ENCODE data around the gene POLRMT.
"Not testable (repeated sequence)": the region's sequence is repeated elsewhere in the genome, so short reads cannot be mapped to it uniquely, and the experiment has no call there.

POLRMT gene

DNA sequence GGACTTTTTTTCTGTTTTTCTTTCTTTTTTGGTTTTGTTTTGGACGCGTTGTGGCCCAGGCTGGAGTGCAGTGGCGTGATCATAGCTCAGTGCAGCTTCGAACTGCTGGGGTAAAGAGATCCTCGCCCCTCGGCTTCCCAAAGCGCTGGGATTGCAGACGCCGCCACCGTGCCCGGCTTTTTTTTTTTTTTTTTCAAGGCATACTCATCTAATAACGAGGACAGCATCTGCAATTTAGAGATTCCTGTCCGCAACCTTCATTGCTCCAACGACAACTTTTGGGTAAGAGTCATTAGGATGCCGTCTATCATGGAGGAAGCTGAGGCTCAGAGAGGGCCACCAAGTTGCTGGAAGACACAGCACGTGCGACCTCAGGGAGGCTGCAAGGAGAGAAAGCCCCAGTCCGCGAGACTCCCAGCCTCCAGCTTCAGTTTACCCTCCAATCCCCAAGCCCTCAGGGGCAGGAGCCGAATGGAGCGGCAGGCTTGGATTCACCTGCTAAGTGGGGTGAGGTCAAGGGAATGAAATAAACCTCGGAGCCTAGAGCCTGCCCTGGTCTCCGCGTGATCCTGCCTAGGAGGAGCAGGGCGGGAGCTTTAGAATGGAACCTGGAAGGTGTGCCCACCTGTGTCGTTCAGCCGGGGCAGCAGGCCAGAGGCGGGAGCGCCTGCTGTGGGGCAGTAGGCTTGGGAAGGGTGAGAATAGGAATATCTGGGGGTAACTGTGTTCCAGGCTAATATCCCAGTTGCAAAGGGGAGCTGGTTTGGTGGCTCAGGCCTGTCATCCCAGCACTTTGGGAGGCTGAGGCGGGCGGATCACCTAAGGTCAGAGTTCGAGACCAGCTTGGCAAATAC lies 676 bp upstream of the POLRMT start:
- WGBS (ENCODE audit: insufficient coverage): 38% methylated on average over 20 of the region's 32 CpGs
- POLR2A ChIA-PET: no interaction called here

DNA sequence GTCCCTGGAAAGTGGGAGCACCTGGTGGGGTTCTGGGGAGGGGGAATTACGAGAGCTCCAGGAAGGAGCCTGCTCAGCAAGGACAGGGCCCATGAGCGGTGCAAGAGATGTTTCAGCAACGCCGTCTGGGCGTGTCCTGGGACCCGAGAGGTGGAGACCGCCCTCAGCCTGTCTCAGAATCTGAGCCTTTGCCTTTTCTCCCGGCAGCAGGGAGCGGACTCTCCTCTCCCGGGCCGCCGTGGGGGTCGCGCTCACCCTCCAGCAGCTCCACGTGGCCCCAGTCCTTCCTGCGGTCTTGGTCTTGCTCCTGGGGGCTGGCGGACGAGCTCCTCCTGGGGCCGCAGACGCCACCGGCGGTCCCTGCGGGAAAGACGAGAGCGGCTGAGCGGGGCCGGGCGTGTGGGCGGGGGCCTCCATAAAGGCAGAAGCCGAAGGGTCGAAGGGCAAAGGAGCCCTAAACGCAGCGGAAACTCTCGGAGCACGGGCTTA lies 714 bp downstream of the POLRMT start:
- 3% methylated on average over 29 of the region's 35 CpGs for WGBS (ENCODE audit: insufficient coverage)
- H3K4me3 ChIP-seq (ENCODE audit: control insufficient read depth in 1 of 7, extremely low read depth in 1 of 7, insufficient read depth in 4 of 7, low read depth in 2 of 7, low read length in 6 of 7): peak overlapping the region; percentile 71 to 92 (median 84)
- H3K36me3 ChIP-seq (ENCODE audit: control insufficient read depth in 4 of 4, insufficient read depth in 4 of 4, low read length in 3 of 4): peaks cover 3 to 20% (median 12%) of the 10 kb centered on the region in 4 experiments
- H3K27me3 ChIP-seq (replicated peaks in 2 of 5; ENCODE audit: control insufficient read depth in 4 of 5, insufficient read depth in 5 of 5, low read length in 4 of 5): peaks cover 0 to 6% (median 2%) of the 10 kb centered on the region in 5 experiments
- no peaks in the 10 kb centered on the region for H3K9me3 ChIP-seq (ENCODE audit: control extremely low read depth in 1 of 5, control insufficient read depth in 4 of 5, insufficient read depth in 2 of 5, low read depth in 1 of 5, low read length in 4 of 5)
- peak overlapping the region in 1 of 2 experiments; percentile 79 for H3K27ac ChIP-seq (ENCODE audit: insufficient read depth in 1 of 2, low read depth in 1 of 2, low read length in 2 of 2, poor library complexity in 1 of 2, severe bottlenecking in 2 of 2)
- POLR2A ChIA-PET: no interaction called here
- DNase-seq: peak in 2 of 3 donors; percentile 33 to 35
- peaks cover 0 to 22% (median 21%) of the 10 kb centered on the region in 4 experiments for H3K4me1 ChIP-seq (ENCODE audit: control extremely low read depth in 1 of 4, control insufficient read depth in 4 of 4, insufficient read depth in 4 of 4, low read length in 3 of 4)
- CTCF ChIA-PET: no interaction called here

More for the DNA sequence above, 676 bp upstream of the POLRMT start:
- peak overlapping the region; percentile 50 to 92 (median 84) for H3K4me3 ChIP-seq (ENCODE audit: control insufficient read depth in 1 of 7, extremely low read depth in 1 of 7, insufficient read depth in 4 of 7, low read depth in 2 of 7, low read length in 6 of 7)
- H3K4me1 ChIP-seq (ENCODE audit: control extremely low read depth in 1 of 4, control insufficient read depth in 4 of 4, insufficient read depth in 4 of 4, low read length in 3 of 4): peaks cover 0 to 28% (median 25%) of the 10 kb centered on the region in 4 experiments
- peaks cover 0 to 11% (median 6%) of the 10 kb centered on the region in 4 experiments for H3K36me3 ChIP-seq (ENCODE audit: control insufficient read depth in 4 of 4, insufficient read depth in 4 of 4, low read length in 3 of 4)
- no peak for DNase-seq
- H3K9me3 ChIP-seq (ENCODE audit: control extremely low read depth in 1 of 5, control insufficient read depth in 4 of 5, insufficient read depth in 2 of 5, low read depth in 1 of 5, low read length in 4 of 5): no peaks in the 10 kb centered on the region
- peak overlapping the region; percentile 46 to 79 for H3K27ac ChIP-seq (ENCODE audit: insufficient read depth in 1 of 2, low read depth in 1 of 2, low read length in 2 of 2, poor library complexity in 1 of 2, severe bottlenecking in 2 of 2)
- peaks cover 0 to 18% (median 3%) of the 10 kb centered on the region in 5 experiments for H3K27me3 ChIP-seq (replicated peaks in 2 of 5; ENCODE audit: control insufficient read depth in 4 of 5, insufficient read depth in 5 of 5, low read length in 4 of 5)
- CTCF ChIA-PET: interaction anchor here (1.2 kb wide), 1 partner anchor 230 kb away, joined by 3 read pairs; no protein-coding TSS in a partner anchor

DNA sequence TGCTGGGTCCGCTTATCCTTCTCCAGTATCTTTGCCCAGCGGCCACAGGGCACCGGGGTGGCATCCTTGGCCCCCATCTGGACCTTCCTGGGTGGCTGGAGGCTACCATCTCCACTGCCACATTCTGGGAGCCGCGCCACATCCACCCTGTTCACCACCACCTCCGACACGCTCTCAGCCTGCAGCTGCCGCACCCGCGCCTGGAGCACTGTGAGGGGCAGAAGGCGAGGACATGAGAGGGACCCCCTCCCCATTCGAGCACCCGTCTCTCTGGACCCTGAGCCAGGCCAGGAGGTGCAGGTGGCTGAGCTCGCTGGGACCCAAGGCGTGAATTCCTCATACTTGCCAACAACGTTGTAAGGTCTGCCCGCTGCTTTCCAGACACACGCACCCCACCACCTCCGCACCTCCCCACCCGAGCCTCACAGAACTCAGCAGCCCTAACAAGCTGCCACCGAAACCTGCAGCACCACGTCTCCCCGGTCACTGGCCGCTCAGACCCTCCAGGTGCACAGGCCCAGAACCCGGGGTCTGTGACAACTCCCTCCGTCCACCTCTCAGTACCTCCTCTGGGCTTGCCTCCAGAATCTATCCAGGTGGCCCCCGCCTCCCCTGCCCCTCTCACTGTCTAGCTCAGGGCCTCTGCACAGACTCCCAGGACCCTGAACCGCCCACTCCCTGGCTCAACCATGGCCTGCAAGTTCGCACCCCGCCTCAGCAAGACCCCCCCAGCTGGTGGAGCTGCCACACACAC lies 3.2 kb downstream of the POLRMT start:
- 95% methylated on average over 23 of the region's 30 CpGs for WGBS (ENCODE audit: insufficient coverage)
- H3K4me1 ChIP-seq (ENCODE audit: control extremely low read depth in 1 of 4, control insufficient read depth in 4 of 4, insufficient read depth in 4 of 4, low read length in 3 of 4): peaks cover 0 to 22% (median 21%) of the 10 kb centered on the region in 4 experiments
- no peak for DNase-seq
- CTCF ChIA-PET: interaction anchor here (1.9 kb wide), 1 partner anchor 21 kb away, joined by 6 read pairs; no protein-coding TSS in a partner anchor
- H3K36me3 ChIP-seq (ENCODE audit: control insufficient read depth in 4 of 4, insufficient read depth in 4 of 4, low read length in 3 of 4): peaks cover 3 to 25% (median 14%) of the 10 kb centered on the region in 4 experiments
- H3K27me3 ChIP-seq (replicated peaks in 2 of 5; ENCODE audit: control insufficient read depth in 4 of 5, insufficient read depth in 5 of 5, low read length in 4 of 5): no peaks in the 10 kb centered on the region
- H3K27ac ChIP-seq (ENCODE audit: insufficient read depth in 1 of 2, low read depth in 1 of 2, low read length in 2 of 2, poor library complexity in 1 of 2, severe bottlenecking in 2 of 2): no peak overlapping the region
- no peaks in the 10 kb centered on the region for H3K9me3 ChIP-seq (ENCODE audit: control extremely low read depth in 1 of 5, control insufficient read depth in 4 of 5, insufficient read depth in 2 of 5, low read depth in 1 of 5, low read length in 4 of 5)
- POLR2A ChIA-PET: no interaction called here
- H3K4me3 ChIP-seq (ENCODE audit: control insufficient read depth in 1 of 7, extremely low read depth in 1 of 7, insufficient read depth in 4 of 7, low read depth in 2 of 7, low read length in 6 of 7): no peak overlapping the region

DNA sequence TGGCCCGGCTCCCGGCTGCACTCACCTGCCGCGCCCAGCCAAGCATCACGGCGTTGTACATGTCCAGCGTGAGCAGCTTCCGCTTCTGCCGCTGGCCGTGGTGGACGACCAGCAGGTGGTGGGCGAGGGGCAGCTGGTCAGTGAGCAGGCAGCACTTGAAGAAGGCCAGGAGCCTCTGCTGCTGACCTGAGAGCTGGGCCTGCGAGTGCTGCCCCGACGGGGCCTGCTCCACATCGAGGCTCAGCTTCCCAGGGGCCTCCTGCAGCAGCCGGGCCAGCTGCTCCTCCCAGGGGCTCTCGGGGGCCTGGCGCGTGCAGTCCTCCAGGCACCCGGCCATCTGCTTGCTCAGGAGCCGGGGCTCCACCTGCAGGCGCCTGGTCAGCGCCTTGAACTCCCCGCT lies 3.8 kb downstream of the POLRMT start:
- Histone ChIP-seq H3K4me1 (ENCODE audit: control extremely low read depth in 1 of 4, control insufficient read depth in 4 of 4, insufficient read depth in 4 of 4, low read length in 3 of 4) (peaks cover 0 to 22% (median 21%) of the 10 kb centered on the region in 4 experiments), H3K36me3 (ENCODE audit: control insufficient read depth in 4 of 4, insufficient read depth in 4 of 4, low read length in 3 of 4) (peaks cover 3 to 31% (median 15%) of the 10 kb centered on the region in 4 experiments)
- 92% methylated on average over 15 of the region's 25 CpGs for WGBS (ENCODE audit: insufficient coverage)
- H3K27ac ChIP-seq (ENCODE audit: insufficient read depth in 1 of 2, low read depth in 1 of 2, low read length in 2 of 2, poor library complexity in 1 of 2, severe bottlenecking in 2 of 2); DNase-seq; POLR2A ChIA-PET; H3K4me3 ChIP-seq (ENCODE audit: control insufficient read depth in 1 of 7, extremely low read depth in 1 of 7, insufficient read depth in 4 of 7, low read depth in 2 of 7, low read length in 6 of 7); H3K27me3 ChIP-seq (replicated peaks in 2 of 5; ENCODE audit: control insufficient read depth in 4 of 5, insufficient read depth in 5 of 5, low read length in 4 of 5); H3K9me3 ChIP-seq (ENCODE audit: control extremely low read depth in 1 of 5, control insufficient read depth in 4 of 5, insufficient read depth in 2 of 5, low read depth in 1 of 5, low read length in 4 of 5): not testable (repeated sequence)
- CTCF ChIA-PET: interaction anchor here (1.2 kb wide), 1 partner anchor 21 kb away, joined by 3 read pairs; no protein-coding TSS in a partner anchor

DNA sequence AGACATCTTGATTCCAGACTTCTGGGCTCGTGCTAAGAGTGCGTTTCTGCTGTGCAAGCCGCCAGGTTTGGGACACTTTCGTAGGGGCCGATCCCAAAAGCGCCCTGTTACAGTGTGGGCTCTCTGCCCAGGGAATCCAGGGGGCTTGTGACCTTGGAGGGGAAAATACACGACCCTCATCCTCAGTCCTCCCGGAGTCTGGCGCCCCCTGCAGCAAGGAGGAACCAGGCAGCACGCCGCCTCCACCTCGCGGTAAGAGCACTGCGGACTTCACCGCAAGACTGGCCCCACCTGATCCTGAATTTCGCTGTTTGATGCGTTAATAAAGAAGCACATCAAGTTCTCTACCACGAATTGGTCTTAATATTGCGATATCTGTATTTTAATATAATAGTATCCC lies 5.2 kb downstream of the POLRMT start:
- Histone ChIP-seq H3K27me3 (replicated peaks in 2 of 5; ENCODE audit: control insufficient read depth in 4 of 5, insufficient read depth in 5 of 5, low read length in 4 of 5) (no peaks in the 10 kb centered on the region), H3K4me3 (ENCODE audit: control insufficient read depth in 1 of 7, extremely low read depth in 1 of 7, insufficient read depth in 4 of 7, low read depth in 2 of 7, low read length in 6 of 7) (no peak overlapping the region), H3K4me1 (ENCODE audit: control extremely low read depth in 1 of 4, control insufficient read depth in 4 of 4, insufficient read depth in 4 of 4, low read length in 3 of 4) (peaks cover 0 to 13% (median 13%) of the 10 kb centered on the region in 4 experiments), H3K36me3 (ENCODE audit: control insufficient read depth in 4 of 4, insufficient read depth in 4 of 4, low read length in 3 of 4) (peaks cover 3 to 43% (median 24%) of the 10 kb centered on the region in 4 experiments), H3K27ac (ENCODE audit: insufficient read depth in 1 of 2, low read depth in 1 of 2, low read length in 2 of 2, poor library complexity in 1 of 2, severe bottlenecking in 2 of 2) (no peak overlapping the region), H3K9me3 (ENCODE audit: control extremely low read depth in 1 of 5, control insufficient read depth in 4 of 5, insufficient read depth in 2 of 5, low read depth in 1 of 5, low read length in 4 of 5) (no peaks in the 10 kb centered on the region)
- 95% methylated on average over 16 of the region's 19 CpGs for WGBS (ENCODE audit: insufficient coverage)
- peak in 2 of 3 donors; percentile 31 to 36 for DNase-seq
- ChIA-PET POLR2A (no interaction called here), CTCF (interaction anchor here (1.0 to 2.1 kb wide), 4 partner anchors 19 to 42 kb away, joined by 3 to 6 read pairs (median 4); no protein-coding TSS in a partner anchor)

DNA sequence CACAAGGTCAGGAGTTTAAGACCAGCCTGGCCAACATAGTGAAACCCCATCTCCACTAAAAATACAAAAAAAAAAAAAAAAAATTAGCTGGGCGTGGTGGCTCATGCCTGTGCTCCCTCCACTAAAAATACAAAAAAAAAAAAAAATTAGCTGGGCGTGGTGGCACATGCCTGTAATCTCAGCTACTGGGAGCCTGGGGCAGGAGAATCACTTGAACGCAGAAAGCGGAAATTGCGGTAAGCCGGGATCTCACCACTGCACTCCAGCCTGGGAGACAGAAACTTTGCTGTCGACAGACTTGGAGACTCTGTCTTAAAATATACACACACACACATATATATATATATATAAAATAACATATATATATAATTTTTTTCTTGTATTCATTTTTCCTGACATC lies 6.8 kb downstream of the POLRMT start:
- POLR2A ChIA-PET; H3K4me3 ChIP-seq (ENCODE audit: control insufficient read depth in 1 of 7, extremely low read depth in 1 of 7, insufficient read depth in 4 of 7, low read depth in 2 of 7, low read length in 6 of 7); H3K27ac ChIP-seq (ENCODE audit: insufficient read depth in 1 of 2, low read depth in 1 of 2, low read length in 2 of 2, poor library complexity in 1 of 2, severe bottlenecking in 2 of 2); H3K4me1 ChIP-seq (ENCODE audit: control extremely low read depth in 1 of 4, control insufficient read depth in 4 of 4, insufficient read depth in 4 of 4, low read length in 3 of 4); H3K27me3 ChIP-seq (replicated peaks in 2 of 5; ENCODE audit: control insufficient read depth in 4 of 5, insufficient read depth in 5 of 5, low read length in 4 of 5); H3K9me3 ChIP-seq (ENCODE audit: control extremely low read depth in 1 of 5, control insufficient read depth in 4 of 5, insufficient read depth in 2 of 5, low read depth in 1 of 5, low read length in 4 of 5); DNase-seq: not testable (repeated sequence)
- peaks cover 3 to 57% (median 33%) of the 10 kb centered on the region in 4 experiments for H3K36me3 ChIP-seq (ENCODE audit: control insufficient read depth in 4 of 4, insufficient read depth in 4 of 4, low read length in 3 of 4)
- CTCF ChIA-PET: interaction anchor here (1.2 to 2.1 kb wide), 4 partner anchors 9 to 41 kb away, joined by 3 to 7 read pairs (median 4); no protein-coding TSS in a partner anchor
- WGBS (ENCODE audit: insufficient coverage): 100% methylated on average over 1 of the region's 7 CpGs
